ENCODE measurements around the gene SLC15A1.

Gene SLC15A1

DNA sequence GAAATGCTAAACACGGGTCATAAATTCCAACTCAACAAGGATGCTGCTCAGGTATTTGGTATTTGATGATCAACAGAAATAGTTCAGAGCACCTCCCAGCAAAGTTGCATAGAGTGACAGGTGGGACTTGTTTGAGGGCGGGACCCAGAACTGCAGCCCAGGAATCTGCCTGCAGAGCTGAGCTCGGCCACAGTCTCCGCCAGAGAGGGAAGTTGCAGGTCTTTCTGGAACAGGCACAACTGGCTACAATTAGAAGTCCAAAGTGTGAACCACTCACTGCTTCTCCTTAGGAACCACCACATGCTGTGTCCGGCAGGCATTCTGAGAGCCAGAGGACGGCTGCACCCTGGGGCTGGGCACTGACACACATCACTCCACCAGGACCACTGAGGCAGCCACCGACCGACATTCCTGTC, 1.1 kb downstream of the SLC15A1 start:
- DNase-seq (ENCODE audit: low spot score) = no peak

DNA sequence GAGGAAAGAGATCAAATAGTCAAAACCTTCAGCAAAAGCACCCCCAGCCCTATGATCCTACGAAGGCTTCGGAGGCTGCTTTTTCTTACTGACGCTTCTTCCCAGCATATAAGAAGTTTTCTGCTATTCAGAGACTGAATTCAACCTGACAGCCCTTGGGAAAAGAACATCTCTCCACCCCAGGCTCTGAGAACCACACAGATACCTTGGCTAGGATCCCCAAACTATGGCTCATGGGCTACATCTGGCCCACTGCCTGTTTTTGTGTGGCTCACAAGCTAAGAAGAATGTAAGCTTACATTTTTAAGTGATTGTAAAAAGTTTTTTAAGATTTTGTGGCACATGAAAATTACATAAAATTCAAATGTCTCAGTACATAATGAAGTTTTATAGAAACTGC, 3.0 kb downstream of the SLC15A1 start:
- DNase-seq (ENCODE audit: low spot score) = peak; percentile 84

- DNase-seq (ENCODE audit: low spot score) = peak; percentile 54
These were observed 5.5 kb downstream of the SLC15A1 start for GRCh38 chr13:98746968-98747367.

- DNase-seq (ENCODE audit: low spot score) = no peak
These were observed 9.1 kb downstream of the SLC15A1 start for GRCh38 chr13:98743377-98743776.

DNA sequence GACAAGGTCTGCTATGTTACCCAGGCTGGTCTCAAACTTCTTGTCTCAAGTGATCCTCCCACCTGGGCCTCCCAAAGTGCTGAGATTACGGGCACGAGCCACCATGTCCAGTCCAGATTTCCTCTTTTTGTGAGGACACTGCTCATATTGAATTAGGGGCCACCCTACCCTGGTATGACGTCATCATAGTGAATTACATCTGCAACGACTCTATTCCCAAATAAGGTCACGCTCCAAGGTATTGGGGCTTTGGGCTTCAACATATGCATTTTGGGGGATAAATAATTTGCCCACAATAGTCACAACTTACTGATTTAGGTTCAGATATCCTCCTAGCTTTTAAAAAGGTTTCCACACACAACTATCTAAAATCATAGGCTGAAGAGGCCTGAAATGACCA, 9.5 kb downstream of the SLC15A1 start:
- no peak for DNase-seq (ENCODE audit: low spot score)

DNA sequence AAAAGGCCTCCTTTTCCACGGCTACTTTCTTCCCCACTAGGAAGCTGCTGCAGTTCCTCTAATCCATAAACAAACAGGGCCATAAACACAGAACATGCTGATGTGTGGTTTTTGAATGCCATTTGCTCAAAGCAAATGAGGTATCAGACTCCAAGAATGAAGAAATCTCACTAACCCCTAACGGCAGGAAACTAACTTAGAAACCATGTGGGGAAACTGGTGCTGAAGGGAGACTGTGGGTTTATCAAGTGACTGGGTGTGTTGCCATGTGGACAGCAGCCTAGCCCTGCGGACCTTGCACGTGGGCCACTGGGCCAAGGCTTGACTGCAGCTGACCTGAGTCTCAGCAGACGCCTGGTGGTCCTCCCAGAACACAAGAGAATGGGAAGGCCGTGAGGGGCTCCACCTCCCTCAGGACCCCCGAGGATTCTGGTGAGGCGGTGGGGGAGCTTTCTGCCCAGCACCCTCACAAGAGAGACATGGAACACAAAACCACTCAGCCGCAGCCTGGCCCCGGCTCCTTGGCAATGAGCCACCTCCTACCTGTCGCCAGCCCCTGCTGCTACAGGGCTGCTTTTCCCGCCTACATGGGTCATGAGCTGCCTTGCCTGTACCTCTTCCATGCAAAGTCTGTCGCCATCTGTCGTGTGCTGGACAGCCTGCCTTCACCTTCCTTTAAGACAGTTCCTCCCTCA, 10.6 kb downstream of the SLC15A1 start:
- peak; percentile 28 for DNase-seq (ENCODE audit: low spot score)

GRCh38 chr13:98740131-98740530, 12.3 kb downstream of the SLC15A1 start:
- no peak for DNase-seq (ENCODE audit: low spot score)

- DNase-seq (ENCODE audit: low spot score) = no peak
These were observed 13.5 kb downstream of the SLC15A1 start for GRCh38 chr13:98738993-98739392.

DNA sequence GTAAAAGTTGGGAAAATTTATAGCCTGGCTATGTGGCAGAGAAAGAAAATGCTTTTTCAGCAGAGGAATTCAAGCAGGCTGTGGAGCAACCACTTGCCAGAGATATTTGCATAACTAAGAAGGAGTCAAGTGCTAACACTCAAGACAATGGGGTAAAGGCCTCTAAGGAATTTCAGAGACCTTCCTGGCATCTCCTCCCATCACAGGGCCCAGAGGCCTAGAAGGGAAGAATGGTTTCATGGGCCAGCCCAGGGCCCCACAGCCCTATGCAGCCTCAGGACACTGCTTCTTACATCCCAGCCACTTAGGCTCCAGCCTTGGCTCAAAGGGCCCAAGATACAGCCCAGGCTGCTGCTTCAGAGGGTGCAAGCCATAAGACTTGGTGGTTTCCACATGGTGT, 14.3 kb downstream of the SLC15A1 start:
- DNase-seq (ENCODE audit: low spot score) = no peak

- DNase-seq (ENCODE audit: low spot score) = no peak
These were observed 20.5 kb downstream of the SLC15A1 start for GRCh38 chr13:98731925-98732324.

- no peak for DNase-seq (ENCODE audit: low spot score)
These were observed 21.4 kb downstream of the SLC15A1 start for GRCh38 chr13:98731038-98731437.

DNA sequence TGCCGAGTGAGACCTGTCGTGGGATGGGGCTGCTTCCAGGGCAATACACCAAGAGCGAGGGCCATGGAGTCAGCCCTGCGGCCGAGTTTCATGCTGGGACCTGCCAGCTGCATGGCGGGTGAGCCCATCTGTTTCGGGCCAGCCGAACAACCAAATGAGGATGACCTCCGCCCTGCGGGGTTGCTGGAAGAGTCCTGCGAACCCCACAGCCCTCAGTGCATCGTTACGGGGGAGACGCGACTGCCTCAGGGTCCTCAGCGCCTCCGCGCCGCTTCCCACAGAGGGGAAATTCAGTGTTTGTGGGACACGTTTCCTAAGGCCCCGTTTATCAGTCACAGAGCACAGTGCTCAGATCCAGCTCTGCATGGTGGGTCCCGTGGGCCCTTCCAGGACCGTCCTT, 22.0 kb downstream of the SLC15A1 start:
- no peak for DNase-seq (ENCODE audit: low spot score)

GRCh38 chr13:98729658-98730057, 22.8 kb downstream of the SLC15A1 start:
- DNase-seq (ENCODE audit: low spot score) = no peak

DNA sequence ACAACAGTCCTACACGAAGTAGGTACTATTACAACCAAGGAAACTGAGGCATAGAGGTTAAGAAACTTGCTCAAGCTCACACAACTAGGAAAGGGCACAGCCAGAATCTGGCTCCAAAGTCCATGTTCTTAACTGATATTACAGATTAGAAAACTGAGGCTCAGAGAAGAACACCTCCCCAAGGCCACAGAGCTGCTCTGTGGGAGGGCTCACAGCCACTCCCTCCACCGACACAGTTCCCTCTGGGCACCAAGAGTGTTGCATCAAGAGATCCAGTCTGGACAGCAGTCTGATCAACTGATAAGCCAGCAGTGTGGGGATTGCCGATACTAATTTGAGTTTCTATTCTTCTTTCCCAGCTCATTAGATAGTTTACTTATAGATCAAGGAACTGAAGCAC, 29.5 kb downstream of the SLC15A1 start:
- DNase-seq (ENCODE audit: low spot score) = no peak

DNA sequence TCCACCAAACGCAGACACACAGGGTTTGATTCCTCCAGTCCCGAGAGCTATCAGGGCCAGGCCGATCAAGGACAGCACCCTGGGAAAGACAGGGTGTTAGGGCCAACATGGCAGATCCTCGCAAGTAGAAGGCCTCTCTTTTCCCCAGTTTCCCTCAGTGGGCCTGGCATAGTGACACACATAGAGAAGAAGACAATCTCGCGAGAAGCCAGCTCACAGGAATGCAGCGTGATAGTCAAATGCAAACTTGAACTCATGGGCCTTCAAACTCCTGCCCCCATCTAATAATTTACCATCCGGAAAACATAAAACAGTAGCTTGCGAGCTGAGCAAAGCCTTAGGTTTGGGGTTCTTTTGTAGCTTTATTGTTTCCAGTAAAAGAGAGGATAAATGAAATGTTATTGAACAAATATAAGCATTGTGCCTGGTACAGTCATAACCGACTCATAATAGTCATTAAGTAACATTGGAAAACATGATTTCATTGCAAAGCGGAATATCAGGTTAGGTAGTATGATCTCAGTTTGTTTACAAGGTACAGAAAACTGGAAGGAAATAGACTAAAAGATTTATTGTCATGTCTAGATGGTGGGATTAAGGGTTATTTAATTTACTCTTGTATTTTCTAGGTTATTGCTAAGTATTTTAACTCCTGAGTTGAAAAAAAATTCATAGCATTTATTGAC, 30.5 kb downstream of the SLC15A1 start:
- DNase-seq (ENCODE audit: low spot score) = no peak

DNA sequence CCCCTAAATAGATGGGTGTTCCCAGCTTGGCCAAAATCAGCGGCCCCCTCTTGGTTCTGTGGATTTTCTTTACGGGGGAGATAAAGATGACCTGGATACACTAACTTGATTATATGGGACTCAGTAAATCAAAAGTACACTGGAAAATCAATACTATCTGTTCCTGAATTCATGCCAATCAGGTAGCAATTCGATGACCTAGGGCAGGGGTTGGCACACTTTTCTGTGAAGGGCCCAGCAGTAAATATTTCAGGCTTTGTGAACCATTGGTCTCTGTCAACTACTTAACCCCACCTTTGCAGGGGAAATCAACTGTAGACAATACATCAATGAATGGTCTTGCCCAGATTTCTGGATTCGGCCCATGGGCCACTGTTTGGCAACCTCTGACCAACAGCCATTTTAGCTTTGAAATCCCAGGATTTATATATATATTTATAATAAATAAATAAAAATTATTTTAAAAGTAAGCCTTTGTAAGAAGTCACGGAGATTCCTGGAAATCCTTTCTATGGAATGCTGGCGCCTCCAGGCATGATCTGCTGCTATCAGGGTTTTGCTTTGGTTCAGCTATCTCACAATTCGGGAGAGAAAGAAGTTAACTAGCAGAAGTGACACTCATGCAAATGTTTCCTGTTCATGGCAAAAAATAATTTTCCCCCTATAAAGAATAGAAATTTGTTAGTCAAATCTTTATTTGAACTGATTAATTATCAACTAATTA, 32.8 kb downstream of the SLC15A1 start:
- no peak for DNase-seq (ENCODE audit: low spot score)

GRCh38 chr13:98717891-98718290, 34.6 kb downstream of the SLC15A1 start:
- DNase-seq (ENCODE audit: low spot score) = no peak

DNA sequence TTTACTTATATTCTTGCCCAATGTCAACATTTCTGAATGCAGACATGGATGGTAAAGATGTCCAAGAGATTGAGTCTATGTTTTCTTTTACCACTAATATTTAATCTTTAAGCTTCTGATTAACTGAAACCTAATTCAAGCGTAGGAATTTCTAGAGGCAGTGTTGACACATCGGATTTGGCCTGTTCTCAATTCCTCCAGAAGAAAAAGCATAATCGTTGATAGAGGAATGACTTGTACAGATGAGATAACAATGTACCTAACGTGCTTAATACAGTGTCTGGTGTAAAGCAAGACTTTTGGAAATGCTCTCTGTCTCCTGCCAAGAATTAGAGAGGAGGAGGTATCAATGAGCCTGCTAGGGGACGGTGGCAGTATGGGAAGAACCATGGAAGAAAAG, 35.2 kb downstream of the SLC15A1 start:
- no peak for DNase-seq (ENCODE audit: low spot score)

GRCh38 chr13:98710521-98710920, 42.0 kb downstream of the SLC15A1 start:
- DNase-seq (ENCODE audit: low spot score) = no peak

DNA sequence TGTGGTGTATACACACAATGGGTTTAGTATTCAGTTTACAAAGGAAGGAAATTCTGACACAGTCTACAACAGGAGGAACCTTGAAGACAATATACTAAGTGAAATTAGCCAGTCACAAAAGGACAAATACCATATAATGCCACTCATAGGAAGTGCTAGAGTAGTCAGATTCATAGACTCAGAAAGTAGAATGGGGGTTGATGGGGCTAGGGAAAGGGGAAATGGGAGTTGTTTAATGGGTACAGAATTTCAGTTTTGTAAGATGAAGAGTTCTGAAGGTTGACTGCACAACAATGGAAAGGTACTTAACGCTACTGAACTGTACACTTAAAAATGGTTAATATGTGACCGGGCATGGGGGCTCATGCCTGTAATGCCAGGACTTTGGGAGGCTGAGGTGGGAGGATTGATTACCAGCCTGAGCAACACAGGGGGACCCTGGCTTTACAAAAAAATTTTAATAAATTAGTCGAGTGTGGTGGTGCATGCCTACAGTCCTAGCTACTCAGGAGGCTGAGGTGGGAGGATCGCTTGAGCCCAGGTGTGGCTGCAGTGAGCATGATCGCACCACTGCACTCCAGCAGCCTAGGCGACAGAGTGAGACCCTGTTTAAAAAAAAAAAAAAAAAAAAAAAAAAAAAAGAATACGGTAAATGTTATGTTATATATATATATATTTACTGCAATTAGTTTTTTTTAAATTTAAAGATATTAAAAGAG, 45.0 kb downstream of the SLC15A1 start:
- no peak for DNase-seq (ENCODE audit: low spot score)

DNA sequence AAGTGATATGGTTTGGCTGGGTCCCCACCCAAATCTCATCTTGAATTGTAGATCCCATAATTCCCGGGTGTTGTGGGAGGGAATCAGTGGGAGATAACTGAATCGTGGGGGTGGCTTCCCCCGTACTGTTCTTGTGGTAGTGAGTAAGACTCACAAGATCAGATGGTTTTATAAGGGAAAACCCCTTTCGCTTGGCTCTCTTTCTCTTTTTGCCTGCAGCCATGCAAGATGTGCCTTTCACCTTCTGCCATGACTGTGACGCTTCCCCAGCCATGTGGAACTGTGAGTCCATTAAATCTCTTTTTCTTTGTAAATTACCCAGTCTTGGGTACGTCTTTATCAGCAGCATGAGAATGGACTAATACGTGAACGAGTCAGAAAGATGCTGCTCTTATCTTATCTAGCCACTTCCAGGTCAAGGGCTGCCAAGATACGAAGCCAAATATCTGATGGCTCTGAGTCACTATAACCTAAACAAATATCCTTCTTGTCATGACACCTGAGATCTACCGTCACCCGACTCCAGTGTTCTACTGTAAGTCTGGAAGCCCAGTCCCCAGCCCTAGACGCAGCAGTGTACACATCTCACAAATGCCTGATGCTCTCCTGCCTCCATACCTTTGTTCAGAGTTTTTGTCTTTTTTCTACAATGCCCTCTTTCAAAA, 45.9 kb downstream of the SLC15A1 start:
- DNase-seq (ENCODE audit: low spot score) = no peak

DNA sequence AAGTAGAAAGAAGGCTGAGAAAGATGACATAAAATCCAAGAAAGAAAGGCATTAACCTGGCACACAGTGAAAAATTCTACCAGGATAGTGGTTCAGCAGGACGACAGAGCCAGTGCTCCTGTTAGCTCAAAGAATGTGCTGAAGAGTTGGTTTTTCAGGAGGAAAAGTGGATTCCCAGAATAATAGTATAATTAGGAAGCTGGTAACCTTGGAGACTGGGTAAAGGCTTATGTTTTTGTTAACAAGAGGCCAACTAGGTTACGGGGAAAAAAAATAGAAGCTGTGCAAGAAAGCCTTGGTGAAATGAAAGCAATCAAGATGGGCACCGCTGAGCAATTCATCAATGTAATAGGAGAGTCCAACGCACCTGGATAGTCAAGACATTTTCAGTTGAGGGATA, 54.7 kb downstream of the SLC15A1 start:
- no peak for DNase-seq (ENCODE audit: low spot score)

Data from GM03348 (cell line).